ENCODE data around the gene CBLN3. TPM values are rescaled to one million over a fixed set of nuclear protein-coding genes. Genes with fewer than 3 reads are reported as not detected.
A peak's percentile ranks its signal among the peaks of the same experiment; 100 is the strongest.
"Not testable (repeated sequence)": the region's sequence is repeated elsewhere in the genome, so short reads cannot be mapped to it uniquely, and the experiment has no call there.

CBLN3 gene
- total RNA-seq, 2 experiments from 2014 or later, result 11.6 to 12.2 TPM

GRCh38 chr14:24456980-24457379 is 27.5 kb upstream of the CBLN3 start:
- no peak overlapping the region for H3K27ac Mint-ChIP-seq
- POLR2A ChIA-PET, result interaction anchor here (1.0 kb wide), 1 partner anchor 26 kb away, joined by 3 read pairs; no protein-coding TSS in a partner anchor
- H3K36me3 Mint-ChIP-seq (ENCODE audit: low read depth), result peaks cover 7% of the 10 kb centered on the region
- no peak overlapping the region for H3K4me3 Mint-ChIP-seq
- ATAC-seq, result peak; percentile 80
- intact Hi-C loops (cut with DNase I, micrococcal nuclease), result no loop called here
- peaks cover 4% of the 10 kb centered on the region for H3K4me1 Mint-ChIP-seq
- no peaks in the 10 kb centered on the region for H3K9me3 Mint-ChIP-seq (ENCODE audit: low read depth)
- DNase-seq, result peak; percentile 16
- CTCF ChIA-PET, result interaction anchor here (0.7 kb wide), 2 partner anchors 20 to 121 kb away, joined by 3 read pairs; no protein-coding TSS in a partner anchor
- no peaks in the 10 kb centered on the region for H3K27me3 Mint-ChIP-seq

DNA sequence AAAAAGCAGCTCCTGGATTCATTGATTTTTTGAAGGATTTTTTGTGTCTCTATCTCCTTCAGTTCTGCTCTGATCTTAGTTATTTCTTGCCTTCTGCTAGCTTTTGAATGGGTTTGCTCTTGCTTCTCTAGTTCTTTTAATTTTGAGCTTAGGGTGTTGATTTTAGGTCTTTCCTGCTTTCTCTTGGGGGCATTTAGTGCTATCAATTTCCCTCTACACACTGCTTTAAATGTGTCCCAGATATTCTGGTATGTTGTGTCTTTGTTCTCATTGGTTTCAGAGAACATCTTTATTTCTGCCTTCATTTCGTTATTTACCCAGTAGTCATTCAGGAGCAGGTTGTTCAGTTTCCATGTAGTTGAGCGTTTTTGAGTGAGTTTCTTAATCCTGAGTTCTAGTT is 21.4 kb upstream of the CBLN3 start:
- H3K27ac Mint-ChIP-seq; H3K27me3 Mint-ChIP-seq; DNase-seq; H3K9me3 Mint-ChIP-seq (ENCODE audit: low read depth); POLR2A ChIA-PET; intact Hi-C loops (cut with DNase I, micrococcal nuclease); H3K4me3 Mint-ChIP-seq; H3K36me3 Mint-ChIP-seq (ENCODE audit: low read depth); ATAC-seq; CTCF ChIA-PET; H3K4me1 Mint-ChIP-seq: not testable (repeated sequence)

DNA sequence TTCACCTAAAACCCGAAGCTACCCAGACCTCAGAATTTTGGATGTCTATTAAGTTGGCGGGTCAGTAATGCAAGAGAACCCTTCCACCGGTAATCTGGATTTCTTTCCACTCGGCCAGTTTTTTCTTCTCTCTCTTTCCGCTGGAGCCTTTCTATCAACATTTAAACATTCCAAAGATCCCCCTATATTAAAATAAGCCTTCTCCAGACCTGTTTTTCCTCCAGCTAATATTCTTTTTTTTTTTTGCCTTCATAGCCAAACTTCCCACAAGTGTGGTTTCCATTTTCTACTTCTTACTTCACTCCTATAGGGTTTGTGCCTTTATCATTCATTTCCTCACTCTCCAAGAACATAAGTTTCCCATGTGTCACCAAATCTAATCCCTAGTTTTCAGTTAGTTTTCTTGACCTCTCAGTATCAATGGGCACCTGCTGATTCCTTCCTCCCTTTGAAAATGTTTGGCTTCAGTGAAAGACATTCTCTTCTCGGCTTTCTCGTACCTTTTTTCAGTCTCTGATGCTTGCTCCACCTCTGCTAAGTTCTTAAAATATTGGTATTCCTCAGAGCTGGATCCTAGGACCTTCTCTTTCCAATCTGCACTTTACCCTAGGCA is 13.7 kb upstream of the CBLN3 start:
- peak overlapping the region; percentile 99 for H3K27ac Mint-ChIP-seq
- intact Hi-C loops (cut with DNase I, micrococcal nuclease), result loop anchor here (2.0 to 5.0 kb wide), 9 partner anchors 211 to 1141 kb away; partner anchors contain the start of genes GMPR2 (in 1 of the 2), MDP1 (in 1 of the 2), NEDD8 (in 1 of the 2) and NGDN (in 1 of the 2)
- peaks cover 36% of the 10 kb centered on the region for H3K4me1 Mint-ChIP-seq
- ATAC-seq, result no peak
- no peak for DNase-seq
- ChIA-PET POLR2A (interaction anchor here (0.7 to 5.4 kb wide), 2 partner anchors 12 to 231 kb away, joined by 3 to 50 read pairs; partner anchors contain the start of genes CBLN3 and KHNYN), CTCF (interaction anchor here (0.6 to 5.3 kb wide), 4 partner anchors 12 to 268 kb away, joined by 3 to 66 read pairs (median 21); partner anchors contain the start of genes CBLN3 and KHNYN)
- no peaks in the 10 kb centered on the region for H3K27me3 Mint-ChIP-seq
- no peaks in the 10 kb centered on the region for H3K9me3 Mint-ChIP-seq (ENCODE audit: low read depth)
- H3K36me3 Mint-ChIP-seq (ENCODE audit: low read depth), result peaks cover 45% of the 10 kb centered on the region
- peak overlapping the region; percentile 97 for H3K4me3 Mint-ChIP-seq

DNA sequence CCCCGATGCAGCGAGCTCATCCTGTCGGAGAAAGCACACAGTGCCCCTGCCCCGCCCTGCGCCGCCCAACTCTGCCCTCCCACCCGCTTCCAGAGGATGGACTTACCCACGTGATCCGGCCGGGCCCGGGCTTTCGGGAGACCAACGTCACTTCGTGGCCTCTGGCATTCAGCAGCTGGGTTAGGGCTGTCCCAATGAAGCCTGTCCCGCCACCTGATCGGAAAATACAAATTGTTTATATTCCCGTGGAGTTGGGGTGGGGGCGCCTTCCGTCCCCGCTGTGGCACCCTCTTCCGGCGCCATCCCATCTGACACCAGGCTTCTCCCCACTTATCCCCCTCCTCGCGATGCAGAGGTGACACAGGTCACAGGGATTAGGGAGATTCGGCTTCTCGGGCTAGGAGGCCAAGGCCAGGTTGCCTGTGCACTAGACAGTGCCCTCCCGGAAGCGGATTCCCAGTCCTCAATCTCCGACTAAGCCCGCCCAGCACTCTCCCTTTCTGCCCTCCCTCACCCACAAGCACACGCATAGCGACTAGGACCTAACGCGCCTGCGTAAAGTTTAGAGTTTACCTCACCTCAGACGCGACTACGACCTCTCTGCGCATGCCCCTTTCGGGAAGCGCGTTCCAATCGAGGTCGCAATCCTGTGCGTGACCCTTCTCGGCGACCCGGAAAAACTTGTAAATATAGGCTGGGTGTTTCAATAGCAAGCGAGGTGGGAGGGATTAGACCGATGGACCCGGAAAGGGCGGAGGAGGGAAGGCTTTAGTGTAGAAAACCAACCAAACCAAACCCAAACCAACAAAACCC is 13.0 kb upstream of the CBLN3 start, which contains the start of gene SDR39U1:
Gene SDR39U1, minus strand, starts transcription at position 537 of the 813 bp plus-strand sequence. Its CDS starts 7 bp downstream, at position 530.
- ChIA-PET CTCF (interaction anchor here (0.5 to 5.3 kb wide), 15 partner anchors 9 to 269 kb away, joined by 3 to 66 read pairs (median 4); partner anchors contain the start of genes CBLN3, KHNYN and RIPK3), POLR2A (interaction anchor here (0.7 to 5.4 kb wide), 3 partner anchors 12 to 232 kb away, joined by 3 to 50 read pairs (median 3); partner anchors contain the start of genes CBLN3 and KHNYN)
- peaks cover 41% of the 10 kb centered on the region for H3K4me1 Mint-ChIP-seq
- DNase-seq (peak; percentile 98), ATAC-seq (peak; percentile 92)
- H3K27ac Mint-ChIP-seq, result peak within 1 kb of the TSS; percentile 99
- H3K27me3 Mint-ChIP-seq, result no peaks in the 10 kb centered on the region
- H3K9me3 Mint-ChIP-seq (ENCODE audit: low read depth), result no peaks in the 10 kb centered on the region
- intact Hi-C loops (cut with DNase I, micrococcal nuclease), result loop anchor here (1.0 to 5.0 kb wide), 18 partner anchors 11 to 1140 kb away; partner anchors contain the start of genes DCAF11 (in 2 of the 2), GMPR2 (in 2 of the 2), NEDD8 (in 2 of the 2) and NRL (in 2 of the 2)
- H3K36me3 Mint-ChIP-seq (ENCODE audit: low read depth), result peaks cover 52% of the 10 kb centered on the region
- peak within 1 kb of the TSS; percentile 97 for H3K4me3 Mint-ChIP-seq

- intact Hi-C loops (cut with DNase I, micrococcal nuclease), result loop anchor here (1.0 to 5.0 kb wide), 18 partner anchors 11 to 1140 kb away; partner anchors contain the start of genes DCAF11 (in 2 of the 2), GMPR2 (in 2 of the 2), NEDD8 (in 2 of the 2) and NRL (in 2 of the 2)
- peak overlapping the region; percentile 97 for H3K4me3 Mint-ChIP-seq
- DNase-seq (no peak), ATAC-seq (no peak)
- ChIA-PET POLR2A (interaction anchor here (0.7 to 5.4 kb wide), 2 partner anchors 11 to 18 kb away, joined by 3 to 50 read pairs; partner anchors contain the start of genes CBLN3 and KHNYN), CTCF (interaction anchor here (0.5 to 5.3 kb wide), 13 partner anchors 9 to 215 kb away, joined by 3 to 66 read pairs (median 4); partner anchors contain the start of genes CBLN3, KHNYN and RIPK3)
- peaks cover 56% of the 10 kb centered on the region for H3K36me3 Mint-ChIP-seq (ENCODE audit: low read depth)
- H3K27me3 Mint-ChIP-seq, result no peaks in the 10 kb centered on the region
- no peaks in the 10 kb centered on the region for H3K9me3 Mint-ChIP-seq (ENCODE audit: low read depth)
- peaks cover 47% of the 10 kb centered on the region for H3K4me1 Mint-ChIP-seq
- peak overlapping the region; percentile 99 for H3K27ac Mint-ChIP-seq
Measured at GRCh38 chr14:24441904-24442239, 12.4 kb upstream of the CBLN3 start.

GRCh38 chr14:24441485-24441884 is 12.0 kb upstream of the CBLN3 start:
- POLR2A ChIA-PET, result interaction anchor here (0.7 to 5.4 kb wide), 2 partner anchors 11 to 18 kb away, joined by 3 to 50 read pairs; partner anchors contain the start of genes CBLN3 and KHNYN
- Mint-ChIP-seq H3K4me1 (peaks cover 51% of the 10 kb centered on the region), H3K27ac (peak overlapping the region; percentile 99), H3K27me3 (no peaks in the 10 kb centered on the region), H3K4me3 (peak overlapping the region; percentile 97), H3K36me3 (ENCODE audit: low read depth) (peaks cover 59% of the 10 kb centered on the region), H3K9me3 (ENCODE audit: low read depth) (no peaks in the 10 kb centered on the region)
- ATAC-seq, result no peak
- intact Hi-C loops (cut with DNase I, micrococcal nuclease), result loop anchor here (5.0 kb wide), 6 partner anchors 209 to 1139 kb away; partner anchors contain the start of genes GMPR2 (in 1 of the 2), MDP1 (in 1 of the 2), NEDD8 (in 1 of the 2) and PABPN1 (in 1 of the 2)
- CTCF ChIA-PET, result interaction anchor here (0.5 to 5.3 kb wide), 10 partner anchors 8 to 214 kb away, joined by 3 to 66 read pairs (median 6); partner anchors contain the start of genes CBLN3, KHNYN and RIPK3
- DNase-seq, result no peak

DNA sequence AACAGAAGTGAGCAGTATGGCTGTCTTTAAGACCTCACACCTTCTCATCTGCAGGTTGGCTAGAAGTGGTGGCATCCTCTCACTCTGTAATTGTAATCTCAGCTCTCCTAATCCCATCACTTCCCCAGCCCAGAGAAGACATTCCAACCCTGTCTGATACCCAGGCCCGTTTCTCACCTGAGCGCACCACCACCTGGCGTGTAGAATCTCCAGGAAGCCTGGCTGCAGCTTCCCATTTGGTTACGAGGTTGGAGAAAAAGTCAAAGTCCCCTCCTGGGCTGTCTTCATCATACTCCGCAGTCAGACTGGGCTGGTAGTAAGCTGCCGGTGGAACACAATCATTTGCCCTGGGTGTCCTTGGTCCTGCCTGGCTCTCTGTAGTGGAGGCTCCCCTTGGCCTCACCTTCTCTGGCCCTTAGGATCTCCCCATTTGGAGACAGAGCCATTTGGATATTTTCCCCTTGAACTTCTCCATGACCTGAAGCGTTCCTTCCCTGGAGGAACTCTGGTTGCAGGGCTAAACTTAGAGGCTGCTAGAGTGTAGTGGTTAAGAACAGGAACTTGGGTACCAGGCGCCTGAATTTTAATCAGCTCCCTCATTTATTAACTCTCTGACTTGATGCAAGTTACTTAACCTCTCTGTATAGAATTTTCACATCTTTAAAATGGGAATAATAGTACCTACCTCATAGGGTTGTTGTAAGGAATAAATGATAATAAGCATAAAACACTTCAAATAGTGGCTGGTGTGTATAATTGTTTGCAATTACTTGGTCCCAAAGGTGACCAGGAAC is 11.3 kb upstream of the CBLN3 start:
- POLR2A ChIA-PET, result interaction anchor here (5.4 kb wide), 1 partner anchor 10 kb away, joined by 50 read pairs; the partner anchor contains the start of genes CBLN3 and KHNYN
- H3K4me3 Mint-ChIP-seq, result peak overlapping the region; percentile 97

GRCh38 chr14:24439830-24440605 is 10.6 kb upstream of the CBLN3 start:
- intact Hi-C loops (cut with DNase I, micrococcal nuclease), result loop anchor here (5.0 kb wide), 6 partner anchors 208 to 1138 kb away; partner anchors contain the start of genes GMPR2 (in 1 of the 2), MDP1 (in 1 of the 2), NEDD8 (in 1 of the 2) and PABPN1 (in 1 of the 2)
- Mint-ChIP-seq H3K4me3 (peak overlapping the region; percentile 97), H3K27ac (peak overlapping the region; percentile 99), H3K4me1 (peaks cover 52% of the 10 kb centered on the region), H3K36me3 (ENCODE audit: low read depth) (peaks cover 60% of the 10 kb centered on the region), H3K9me3 (ENCODE audit: low read depth) (no peaks in the 10 kb centered on the region), H3K27me3 (no peaks in the 10 kb centered on the region)
- DNase-seq (no peak), ATAC-seq (no peak)
- ChIA-PET CTCF (interaction anchor here (0.6 to 5.3 kb wide), 6 partner anchors 9 to 198 kb away, joined by 3 to 66 read pairs (median 5); partner anchors contain the start of genes CBLN3 and KHNYN), POLR2A (interaction anchor here (5.4 kb wide), 1 partner anchor 9 kb away, joined by 50 read pairs; the partner anchor contains the start of genes CBLN3 and KHNYN)

More for the DNA sequence above, 11.3 kb upstream of the CBLN3 start:
- intact Hi-C loops (cut with DNase I, micrococcal nuclease), result loop anchor here (5.0 kb wide), 6 partner anchors 209 to 1139 kb away; partner anchors contain the start of genes GMPR2 (in 1 of the 2), MDP1 (in 1 of the 2), NEDD8 (in 1 of the 2) and PABPN1 (in 1 of the 2)
- DNase-seq, result no peak
- Mint-ChIP-seq H3K9me3 (ENCODE audit: low read depth) (no peaks in the 10 kb centered on the region), H3K4me1 (peaks cover 52% of the 10 kb centered on the region), H3K36me3 (ENCODE audit: low read depth) (peaks cover 62% of the 10 kb centered on the region), H3K27ac (peak overlapping the region; percentile 99), H3K27me3 (no peaks in the 10 kb centered on the region)
- ATAC-seq, result no peak
- CTCF ChIA-PET, result interaction anchor here (0.9 to 5.3 kb wide), 12 partner anchors 8 to 199 kb away, joined by 3 to 66 read pairs (median 6); partner anchors contain the start of genes CBLN3, KHNYN and RIPK3

DNA sequence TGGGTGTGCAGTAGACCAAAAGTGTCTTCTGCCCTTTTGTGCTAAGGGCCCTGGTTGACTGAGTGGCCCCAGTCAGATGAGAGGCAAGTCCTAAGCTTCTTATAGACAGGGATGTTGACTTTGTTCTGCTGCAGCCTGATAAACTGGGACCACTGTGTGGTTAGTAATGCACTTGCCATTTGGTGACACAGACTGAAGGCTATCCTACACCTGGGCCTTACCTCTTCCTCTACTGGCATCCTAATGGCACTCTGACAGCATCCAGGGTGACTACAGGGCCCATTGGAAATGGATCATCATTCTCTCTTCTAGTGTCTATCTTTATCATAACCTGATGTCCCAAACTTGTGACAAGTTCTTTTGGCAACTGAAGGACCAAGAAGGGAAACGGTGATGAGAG is 9.8 kb upstream of the CBLN3 start:
- Mint-ChIP-seq H3K27me3 (no peaks in the 10 kb centered on the region), H3K27ac (peak overlapping the region; percentile 20), H3K36me3 (ENCODE audit: low read depth) (peaks cover 59% of the 10 kb centered on the region), H3K9me3 (ENCODE audit: low read depth) (no peaks in the 10 kb centered on the region), H3K4me3 (no peak overlapping the region), H3K4me1 (peaks cover 52% of the 10 kb centered on the region)
- ChIA-PET POLR2A (interaction anchor here (5.4 kb wide), 1 partner anchor 8 kb away, joined by 50 read pairs; the partner anchor contains the start of genes CBLN3 and KHNYN), CTCF (interaction anchor here (0.6 to 5.3 kb wide), 4 partner anchors 8 to 106 kb away, joined by 3 to 66 read pairs (median 7); partner anchors contain the start of genes CBLN3 and KHNYN)
- DNase-seq (no peak), ATAC-seq (no peak)
- intact Hi-C loops (cut with DNase I, micrococcal nuclease), result no loop called here

Data from activated CD4-positive, alpha-beta T cell treated with anti-CD3 and anti-CD28 coated beads for 36 hours (primary cell).